ENCODE results near the gene PRR23A.
"Not testable (repeated sequence)": the region's sequence is repeated elsewhere in the genome, so short reads cannot be mapped to it uniquely, and the experiment has no call there.

PRR23A gene

DNA sequence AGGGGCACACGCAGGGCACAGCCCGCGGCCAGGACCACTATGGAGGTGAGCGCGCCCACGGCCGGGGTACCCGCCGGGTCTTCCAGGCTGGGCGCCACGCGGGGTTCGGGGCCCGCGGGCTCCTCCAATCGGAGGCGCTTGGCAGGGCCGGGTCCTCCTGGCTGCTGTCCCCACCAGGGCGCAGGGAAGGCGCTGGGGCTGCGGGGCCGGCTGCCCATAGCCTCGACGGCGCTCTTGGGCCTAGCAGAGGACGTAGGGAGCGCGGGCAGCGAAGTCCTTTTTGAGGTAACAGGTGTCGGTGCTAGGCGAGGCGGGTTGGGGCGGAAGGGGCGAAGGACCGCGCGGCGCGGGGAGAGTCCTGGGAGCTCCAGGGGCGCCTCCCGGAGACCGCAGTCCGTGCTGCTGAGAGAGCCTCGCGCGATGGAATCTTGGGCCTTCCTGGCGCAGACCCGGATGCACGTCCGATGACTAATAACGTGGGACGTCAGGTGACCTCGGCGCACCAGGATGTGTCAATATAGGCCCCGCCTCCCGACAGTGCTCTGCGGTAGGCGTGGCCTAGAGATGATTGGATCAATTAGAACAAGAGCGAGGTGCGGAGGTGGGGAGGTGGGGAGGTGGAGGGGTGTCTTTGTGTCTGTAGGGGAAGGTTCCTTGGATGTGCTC lies at the start of gene PRR23A:
PRR23A (minus strand) TSS at position 218 of the 666 bp plus-strand sequence; CDS start at position 218, 0 bp downstream.
- no peak for DNase-seq

DNA sequence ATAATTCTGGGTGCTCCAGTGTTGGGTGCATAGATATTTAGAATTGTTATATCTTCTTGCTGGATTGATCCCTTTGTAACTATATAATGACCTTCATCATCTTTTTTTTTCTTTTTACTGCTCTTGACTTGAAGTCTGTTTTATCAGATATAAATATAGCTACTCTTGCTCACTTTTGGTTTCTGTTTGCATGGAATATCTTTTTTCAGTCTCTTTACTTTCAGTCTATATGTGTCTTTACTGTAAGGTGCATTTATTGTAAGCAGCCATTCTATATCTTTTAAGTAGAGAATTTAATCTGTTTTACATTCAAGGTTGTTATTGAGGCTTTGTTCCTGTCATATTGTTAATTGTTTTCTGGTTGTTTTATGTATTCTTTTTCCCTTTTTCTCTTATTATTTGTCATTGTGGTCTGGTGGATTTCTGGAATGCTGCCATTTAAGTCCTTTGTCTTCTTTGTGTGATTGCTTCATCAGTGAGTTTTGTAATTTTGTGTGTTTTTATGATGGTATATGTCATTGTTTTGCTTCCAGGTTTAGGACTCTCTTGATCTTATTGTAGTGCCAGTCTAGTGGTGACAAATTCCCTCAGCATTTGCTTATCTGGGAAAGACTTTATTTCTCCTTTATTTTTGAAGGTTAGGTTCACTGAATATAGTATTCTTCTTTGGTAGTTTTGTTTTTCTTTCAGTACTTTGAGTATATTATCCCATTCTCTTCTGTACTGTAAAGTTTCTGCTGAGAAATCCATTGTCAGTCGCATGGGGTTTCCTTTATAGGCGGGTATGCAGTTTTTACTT lies 46.9 kb upstream of the PRR23A start:
- no peak for DNase-seq

DNA sequence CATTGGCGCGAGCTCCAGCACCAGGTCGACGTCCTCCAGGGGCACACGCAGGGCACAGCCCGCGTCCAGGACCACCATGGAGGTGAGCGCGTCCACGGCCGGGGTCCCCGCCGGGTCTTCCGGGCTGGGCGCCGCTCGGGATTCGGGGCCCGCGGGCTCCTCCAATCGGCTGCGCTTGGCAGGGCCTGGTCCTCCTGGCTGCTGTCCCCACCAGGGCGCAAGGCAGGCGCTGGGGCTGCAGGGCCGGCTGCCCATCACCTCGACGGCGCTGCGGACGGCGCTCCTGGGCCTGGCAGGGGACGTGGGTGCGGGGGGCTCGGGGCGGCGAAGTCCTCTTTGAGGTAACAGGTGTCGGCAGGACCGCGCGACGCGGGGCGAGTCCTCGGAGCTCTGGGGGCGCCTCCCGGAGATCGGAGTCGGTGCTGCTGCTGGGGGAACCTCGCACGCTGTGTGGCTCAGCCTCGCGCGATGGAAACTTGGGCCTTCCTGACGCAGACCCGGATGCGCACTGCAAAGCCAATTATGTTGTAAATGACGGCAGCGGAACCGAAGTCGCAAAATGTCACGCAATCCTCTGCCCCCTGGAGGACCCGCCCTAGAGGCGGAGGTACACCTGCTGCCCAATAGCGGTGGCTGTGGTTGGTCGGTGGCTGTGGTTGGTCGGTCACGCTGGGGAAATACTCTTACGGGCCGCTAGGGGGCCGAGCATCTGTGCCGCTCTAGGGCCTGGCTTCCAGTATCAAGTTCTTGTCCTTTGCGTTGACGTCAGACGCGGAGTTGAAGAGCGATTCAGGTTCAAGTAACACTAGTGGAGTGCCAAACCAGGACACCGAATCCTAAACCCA lies 38.5 kb upstream of the PRR23A start, which contains the start of gene PRR23C:
PRR23C (minus strand) TSS at position 527 of the 845 bp plus-strand sequence; CDS start at position 255, 272 bp downstream.
- no peak for DNase-seq

DNA sequence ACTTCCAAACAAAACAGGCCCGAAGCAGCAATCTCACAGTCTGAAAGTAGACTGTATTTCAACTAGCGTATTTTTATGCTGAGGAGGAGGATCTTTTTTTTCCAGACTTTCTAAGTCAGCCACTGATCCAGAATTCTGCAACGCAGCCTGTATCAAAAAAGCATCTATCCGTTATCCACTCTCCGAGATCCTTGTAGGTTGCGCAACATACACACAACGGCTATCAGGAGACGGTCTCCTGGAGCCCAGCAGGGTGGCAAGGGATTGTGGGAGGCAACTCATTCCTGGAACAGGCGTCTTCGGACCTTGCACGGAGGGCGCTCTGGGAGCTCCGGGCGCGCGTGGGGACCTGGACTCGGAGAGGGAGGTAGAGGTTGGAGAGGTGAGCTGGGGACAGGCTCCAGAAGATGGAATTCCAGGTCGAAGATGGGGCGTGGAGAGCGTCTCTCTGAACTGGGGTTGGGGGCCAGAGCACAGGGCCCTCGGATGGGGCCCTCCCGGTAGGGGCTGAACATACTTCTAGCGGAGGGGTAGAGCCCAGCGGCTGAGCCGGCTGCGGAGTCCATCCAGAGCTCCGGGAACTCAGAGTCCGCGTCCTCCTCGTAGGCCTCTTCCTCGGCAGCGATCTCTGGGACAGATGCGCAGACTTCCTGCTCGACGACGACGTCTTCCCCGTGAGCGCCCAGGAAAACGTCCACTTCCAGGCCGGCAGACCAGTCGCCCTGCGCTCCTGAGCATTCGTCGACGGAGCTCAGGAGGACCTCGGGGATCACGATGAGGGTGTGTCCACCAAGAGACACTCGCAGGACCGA lies 37.7 kb upstream of the PRR23A start:
- no peak for DNase-seq

DNA sequence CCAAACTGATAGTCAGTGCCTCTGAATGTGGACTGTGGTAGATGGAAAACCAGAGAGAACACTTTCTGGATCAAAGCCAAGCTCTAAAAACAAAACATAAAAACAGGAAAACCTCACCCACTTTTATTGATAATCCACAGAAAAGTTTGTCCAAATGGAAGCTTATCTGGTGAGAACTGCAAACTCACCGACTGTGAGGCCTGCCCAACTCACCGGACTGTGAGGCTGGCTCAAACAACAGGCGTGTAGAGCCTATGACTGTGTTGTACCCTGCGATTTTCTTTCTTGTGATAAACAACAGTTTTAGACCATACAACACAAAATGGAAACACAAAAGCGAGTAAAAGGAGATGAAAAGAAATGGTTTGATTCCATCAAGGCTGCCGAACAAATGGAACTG lies 31.4 kb upstream of the PRR23A start:
- DNase-seq, result no peak

DNA sequence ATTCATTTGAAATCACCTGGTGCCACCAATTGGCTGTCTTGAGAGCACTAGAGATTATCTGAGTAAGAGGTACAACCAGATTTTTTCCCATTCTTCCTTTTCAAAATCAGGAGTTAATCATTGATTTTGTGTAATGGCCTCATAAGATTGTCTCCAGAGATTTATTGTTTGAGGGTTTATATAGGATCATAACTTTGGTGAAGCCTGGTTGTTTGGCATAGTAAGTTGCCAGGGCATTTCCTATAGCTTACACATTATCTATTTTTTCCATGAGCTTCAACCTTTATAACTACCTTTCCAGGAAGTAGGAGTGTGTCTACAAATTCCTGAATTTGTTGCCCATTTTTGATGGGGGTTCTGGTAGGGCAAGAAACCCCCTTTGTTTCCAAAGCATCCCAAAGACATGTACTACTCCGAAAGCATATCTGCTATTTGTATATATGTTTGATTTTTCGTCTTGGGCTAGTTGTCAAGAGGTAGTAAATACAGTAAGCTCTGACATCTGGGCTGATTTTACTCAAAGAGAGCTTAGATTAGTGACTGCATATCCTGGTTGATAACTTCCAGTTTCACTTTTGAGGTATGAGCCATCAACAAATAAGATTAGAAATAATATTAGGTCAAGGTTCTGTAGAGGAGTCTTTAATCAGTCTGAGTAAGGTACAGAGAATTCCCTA lies 26.4 kb upstream of the PRR23A start:
- no peak for DNase-seq

DNA sequence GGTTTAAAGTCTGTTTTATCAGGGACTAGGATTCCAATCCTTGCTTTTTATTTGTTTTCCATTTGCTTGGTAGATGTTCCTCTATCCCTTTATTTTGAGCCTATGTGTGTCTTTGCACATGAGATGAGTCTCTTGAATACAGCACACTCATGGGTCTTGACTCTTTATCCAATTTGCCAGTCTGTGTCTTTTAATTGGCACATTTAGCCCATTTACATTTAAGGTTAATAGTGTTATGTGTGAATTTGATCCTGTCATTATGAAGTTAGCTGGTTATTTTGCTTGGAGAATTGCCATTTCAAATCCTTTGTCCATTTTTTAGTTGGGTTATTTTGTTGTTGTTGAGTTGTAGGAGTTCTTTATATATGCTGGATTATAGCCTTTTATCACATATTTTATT lies 24.5 kb upstream of the PRR23A start:
- not testable (repeated sequence) for DNase-seq

DNA sequence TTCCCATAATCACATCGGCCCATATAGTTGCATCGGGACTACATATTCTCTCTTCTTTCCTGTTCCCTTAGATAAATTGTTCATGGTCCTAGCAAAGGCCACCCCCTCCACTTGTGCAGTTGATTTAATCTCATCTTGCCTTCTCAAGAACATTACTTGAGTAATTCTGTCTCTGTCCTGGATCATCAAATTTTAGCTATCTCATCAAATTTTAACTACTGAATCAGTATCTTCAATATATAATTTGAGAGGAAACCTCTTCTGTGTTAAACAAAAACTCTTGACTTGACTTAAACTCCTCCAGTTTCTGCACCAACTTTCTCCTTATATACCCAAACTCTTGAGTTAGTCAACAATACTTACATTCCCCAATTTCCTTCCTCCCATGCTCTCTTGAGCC lies 18.9 kb upstream of the PRR23A start:
- no peak for DNase-seq

DNA sequence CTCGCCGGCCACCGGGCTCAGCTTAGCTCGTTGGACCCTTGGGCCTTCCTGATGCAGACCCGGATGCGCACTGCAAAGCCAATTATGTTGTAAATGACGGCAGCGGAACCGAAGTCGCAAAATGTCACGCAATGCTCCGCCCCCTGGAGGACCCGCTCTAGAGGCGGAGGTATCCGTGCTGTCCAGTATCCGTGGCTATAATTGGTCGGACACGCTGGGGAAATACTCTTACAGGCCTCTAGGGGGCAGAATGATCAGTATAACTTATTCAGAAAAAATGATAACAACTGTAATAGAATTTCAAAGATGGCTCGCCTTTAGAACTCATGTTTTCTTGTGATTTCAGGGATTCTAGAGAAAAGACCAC lies 14.8 kb upstream of the PRR23A start, which contains the start of gene PRR23B:
PRR23B (minus strand) TSS at position 59 of the 367 bp plus-strand sequence. CDS start 265 bp downstream, outside the sequence.
- DNase-seq, result no peak

DNA sequence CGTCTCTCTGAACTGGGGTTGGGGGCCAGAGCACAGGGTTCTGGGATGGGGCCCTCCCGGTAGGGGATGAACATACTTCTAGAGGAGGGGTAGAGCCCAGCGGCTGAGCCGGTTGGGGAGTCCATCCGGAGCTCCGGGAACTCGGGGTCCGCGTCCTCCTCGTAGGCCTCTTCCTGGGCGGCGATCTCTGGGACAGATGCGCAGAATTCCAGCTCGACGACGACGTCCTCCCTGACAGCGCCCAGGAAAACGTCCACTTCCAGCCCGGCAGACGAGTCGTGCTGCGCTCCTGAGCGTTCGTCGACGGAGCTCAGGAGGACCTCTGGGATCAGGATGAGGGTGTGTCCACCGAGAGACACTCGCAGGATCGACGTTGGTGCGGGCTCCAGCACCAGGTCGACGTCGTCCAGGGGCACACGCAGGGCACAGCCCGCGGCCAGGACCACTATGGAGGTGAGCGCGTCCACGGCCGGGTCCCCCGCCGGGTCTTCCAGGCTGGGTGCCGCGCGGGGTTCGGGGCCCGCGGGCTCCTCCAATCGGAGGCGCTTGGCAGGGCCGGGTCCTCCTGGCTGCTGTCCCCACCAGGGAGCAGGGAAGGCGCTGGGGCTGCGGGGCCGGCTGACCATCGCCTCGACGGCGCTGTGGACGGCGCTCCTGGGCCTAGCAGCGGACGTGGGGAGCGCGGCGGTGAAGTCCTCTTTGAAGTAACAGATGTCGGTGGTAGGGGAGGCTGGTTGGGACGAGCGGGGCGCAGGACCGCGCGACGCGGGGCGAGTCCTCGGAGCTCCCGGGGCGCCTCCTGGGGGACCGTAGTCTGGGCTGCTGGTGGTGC lies 14.2 kb upstream of the PRR23A start:
- no peak for DNase-seq

DNA sequence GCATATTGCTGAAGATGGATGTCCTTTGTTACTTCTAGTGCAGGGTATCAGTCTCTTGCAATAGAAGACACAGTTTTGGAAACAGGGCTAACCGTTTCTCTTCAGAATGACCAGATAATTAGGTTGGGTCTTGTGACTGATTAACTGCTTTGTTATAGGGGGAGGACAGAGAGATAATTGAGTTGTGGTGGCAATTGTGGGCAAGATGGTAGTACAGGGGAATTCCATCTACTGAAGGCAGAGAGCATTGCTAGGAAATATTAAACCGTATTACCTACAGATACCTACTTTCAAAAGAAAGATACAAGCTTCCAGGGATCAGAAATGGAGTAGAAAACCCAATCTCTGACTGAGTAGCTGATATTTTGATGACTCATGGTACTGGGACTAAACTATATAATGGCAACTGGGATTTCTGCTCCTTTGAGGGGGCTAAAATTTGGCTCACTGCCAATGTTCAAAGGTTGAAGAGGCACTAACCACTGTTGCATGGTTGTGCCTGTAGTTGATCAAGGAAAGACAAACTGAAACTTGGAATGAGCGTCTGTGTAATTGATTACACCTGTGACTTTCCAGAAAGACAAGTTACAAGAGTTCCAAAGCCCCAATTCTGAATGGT lies 10.5 kb upstream of the PRR23A start:
- DNase-seq, result no peak

DNA sequence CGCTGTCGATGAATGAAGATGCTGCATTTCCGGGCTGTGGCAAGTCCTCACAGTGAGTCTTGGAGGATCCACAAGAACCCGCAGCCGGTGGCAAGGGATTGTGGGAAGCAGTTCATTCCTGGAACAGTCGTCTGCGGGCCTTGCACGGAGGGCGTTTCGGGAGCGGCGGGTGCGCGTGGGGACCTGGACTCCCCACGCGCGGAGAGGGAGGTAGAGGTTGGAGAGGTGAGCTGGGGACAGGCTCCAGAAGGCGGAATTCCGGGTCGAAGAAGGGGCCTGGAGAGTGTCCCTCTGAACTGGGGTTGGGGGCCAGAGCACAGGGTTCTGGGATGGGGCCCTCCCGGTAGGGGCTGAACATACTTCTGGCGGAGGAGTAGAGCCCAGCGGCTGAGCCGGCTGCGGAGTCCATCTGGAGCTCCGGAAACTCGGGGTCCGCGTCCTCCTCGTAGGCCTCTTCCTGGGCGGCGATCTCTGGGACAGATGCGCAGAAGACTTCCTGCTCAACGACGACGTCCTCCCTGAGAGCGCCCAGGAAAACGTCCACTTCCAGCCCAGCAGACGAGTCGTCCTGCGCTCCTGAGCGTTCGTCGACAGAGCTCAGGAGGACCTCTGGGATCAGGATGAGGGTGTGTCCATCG lies 593 bp downstream of the PRR23A start:
- no peak for DNase-seq

DNA sequence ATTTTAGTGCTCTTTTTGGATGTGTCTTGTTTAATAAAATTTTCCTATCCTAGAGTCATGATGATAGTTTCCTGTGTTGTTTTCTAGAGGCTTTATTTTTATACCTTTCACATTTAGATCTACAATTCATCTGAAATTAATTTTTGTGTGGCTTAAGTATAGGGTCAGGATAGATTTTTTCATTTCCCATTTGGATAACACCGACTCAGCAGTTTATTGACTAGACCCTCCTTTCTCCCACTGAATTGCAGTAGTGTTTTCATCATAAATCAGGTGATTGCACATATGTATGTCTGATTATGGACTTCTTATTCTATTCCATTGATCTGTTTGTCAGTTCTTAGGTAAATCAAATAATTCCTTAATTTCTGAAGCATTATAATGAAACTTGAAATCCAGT lies 10.4 kb downstream of the PRR23A start:
- DNase-seq, result no peak

DNA sequence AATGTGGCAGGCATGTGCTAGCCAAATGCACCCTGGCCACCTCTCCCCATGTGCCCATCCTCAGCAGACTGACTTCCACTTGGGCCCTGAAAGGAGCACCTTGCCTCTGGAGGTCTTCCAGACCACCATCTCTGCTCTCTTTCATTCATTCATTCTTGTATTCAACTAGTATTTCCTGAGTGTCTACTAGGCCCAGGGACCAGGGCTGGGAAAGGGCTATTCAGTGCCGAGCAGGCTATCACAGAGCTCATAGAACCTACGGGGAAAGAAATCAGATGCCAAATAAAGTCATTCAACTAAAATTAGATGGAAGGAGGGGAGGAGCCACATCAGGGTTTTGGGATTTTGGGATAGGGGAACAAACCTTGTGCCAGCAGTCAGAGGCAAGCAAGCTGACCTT lies 18.9 kb downstream of the PRR23A start:
- DNase-seq, result no peak

DNA sequence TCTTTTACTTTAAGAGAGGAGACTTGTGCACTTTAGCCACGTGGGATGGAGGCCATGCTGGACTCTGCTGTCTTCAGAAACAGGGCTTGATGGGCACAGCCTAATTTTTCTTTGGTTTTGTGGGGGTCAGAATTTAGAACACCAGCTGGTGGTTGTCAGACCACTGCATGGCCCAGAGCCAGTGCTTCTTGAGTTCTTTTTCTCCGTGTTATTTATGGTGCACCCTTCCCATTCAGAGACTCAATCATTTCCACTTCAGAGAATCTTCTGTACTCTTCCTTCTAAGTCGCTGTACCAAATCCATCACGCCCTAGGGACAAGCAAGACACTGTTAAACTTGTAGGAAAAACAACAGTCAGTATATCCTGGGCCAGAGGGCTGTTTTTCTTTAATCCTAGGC lies 20.1 kb downstream of the PRR23A start:
- DNase-seq, result no peak

DNA sequence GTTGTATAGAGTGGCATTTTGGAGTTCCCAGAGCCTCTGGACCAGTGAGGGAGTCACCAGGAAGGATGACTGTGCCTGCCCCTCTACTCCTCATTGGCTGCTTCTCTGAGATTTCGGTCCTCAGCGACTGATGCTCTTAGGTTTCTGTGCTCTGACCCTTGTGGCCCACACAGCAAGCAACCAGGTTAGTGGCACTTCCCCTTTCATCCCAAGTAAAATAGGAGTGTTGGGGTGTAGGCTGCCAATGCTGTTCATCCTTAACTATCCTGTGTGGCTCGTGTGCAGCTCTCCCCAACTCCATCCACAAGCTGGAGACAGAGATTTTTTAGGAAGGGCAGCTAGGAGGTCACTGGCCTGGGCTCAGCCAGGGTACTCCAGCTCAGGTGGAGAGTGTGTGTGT lies 21.3 kb downstream of the PRR23A start:
- DNase-seq, result no peak

DNA sequence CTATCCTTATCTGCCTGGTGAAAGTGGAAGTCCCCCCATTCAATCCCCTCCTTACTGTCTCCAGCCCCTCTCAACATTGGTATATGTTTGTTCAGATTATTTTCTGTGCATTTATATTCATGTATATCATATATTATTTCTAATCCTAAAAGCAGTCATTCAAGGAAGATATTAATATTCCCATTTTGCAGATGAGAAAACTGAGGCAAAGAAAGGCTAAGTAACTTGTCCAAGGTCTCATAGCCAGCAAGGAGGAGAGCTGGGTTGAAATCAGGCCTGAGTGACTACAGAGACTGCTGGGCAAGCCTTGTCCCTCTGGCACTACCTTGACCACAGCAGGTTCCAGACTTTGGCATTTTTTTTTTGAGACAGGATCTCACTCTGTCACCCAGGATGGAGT lies 30.0 kb downstream of the PRR23A start:
- DNase-seq, result no peak

DNA sequence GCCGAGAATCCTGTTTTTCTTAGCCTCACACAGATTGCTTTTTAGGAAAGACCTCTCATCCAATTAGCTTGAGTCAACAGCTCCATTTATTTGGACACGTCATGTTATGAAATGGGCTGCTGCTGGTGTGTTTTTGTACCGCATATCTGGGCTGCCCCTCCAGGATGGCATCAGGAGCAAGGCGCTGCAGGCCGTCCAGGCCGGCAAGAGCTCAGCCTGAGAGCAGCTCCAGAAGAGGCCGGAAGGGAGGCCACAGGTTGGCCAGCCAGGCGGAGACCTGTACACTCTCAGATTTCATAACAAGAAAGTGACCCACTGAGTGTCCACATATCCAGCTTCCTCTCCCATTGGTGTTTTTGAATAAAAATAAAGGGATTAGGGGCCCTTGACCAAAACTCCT lies 30.7 kb downstream of the PRR23A start:
- no peak for DNase-seq

DNA sequence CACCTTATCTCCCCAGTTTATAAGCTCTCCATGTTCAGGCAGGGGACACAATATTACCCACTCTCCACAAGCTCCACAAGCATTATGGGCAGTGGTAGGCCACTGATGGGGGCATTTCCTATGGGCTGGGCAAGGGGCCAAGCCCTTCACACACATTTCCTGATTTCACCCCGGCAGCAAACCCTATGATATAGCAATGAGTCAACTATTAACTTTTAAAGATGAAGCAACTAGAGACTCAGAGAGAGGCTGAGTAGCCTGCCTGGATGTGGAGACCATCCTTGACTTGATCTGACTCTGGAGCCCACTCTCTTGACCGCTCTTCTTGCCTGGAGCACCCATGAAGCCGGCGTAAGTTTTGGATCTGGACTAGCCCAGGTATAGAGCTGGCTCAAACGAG lies 31.6 kb downstream of the PRR23A start:
- no peak for DNase-seq

DNA sequence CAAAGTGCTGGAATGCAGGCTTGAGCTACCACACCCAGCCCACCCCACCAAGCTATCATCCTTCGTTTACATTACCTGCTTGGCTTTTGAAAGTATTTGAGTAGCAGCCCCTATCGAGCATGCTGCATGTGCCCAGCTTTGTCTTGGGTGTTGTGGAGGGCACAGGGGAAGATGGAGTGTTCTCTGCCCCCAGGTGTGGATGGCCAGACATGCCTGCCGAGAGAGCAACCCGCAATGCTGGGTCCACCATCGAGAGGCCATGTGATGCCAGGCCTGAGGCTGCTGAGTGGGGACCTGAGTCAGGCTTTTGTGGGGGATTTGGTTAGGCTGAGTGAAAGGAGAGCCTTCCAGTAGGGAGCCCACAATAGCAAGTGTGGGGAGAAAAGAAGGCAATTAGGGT lies 33.1 kb downstream of the PRR23A start:
- DNase-seq, result no peak
